ENCODE measurements around the gene EGFL7. TPM values are rescaled to one million over a fixed set of nuclear protein-coding genes. Genes with fewer than 3 reads are reported as not detected.
"Not testable (repeated sequence)": the region's sequence is repeated elsewhere in the genome, so short reads cannot be mapped to it uniquely, and the experiment has no call there.

Gene EGFL7
- total RNA-seq, 1 donor from 2014 or later = 384 TPM

DNA sequence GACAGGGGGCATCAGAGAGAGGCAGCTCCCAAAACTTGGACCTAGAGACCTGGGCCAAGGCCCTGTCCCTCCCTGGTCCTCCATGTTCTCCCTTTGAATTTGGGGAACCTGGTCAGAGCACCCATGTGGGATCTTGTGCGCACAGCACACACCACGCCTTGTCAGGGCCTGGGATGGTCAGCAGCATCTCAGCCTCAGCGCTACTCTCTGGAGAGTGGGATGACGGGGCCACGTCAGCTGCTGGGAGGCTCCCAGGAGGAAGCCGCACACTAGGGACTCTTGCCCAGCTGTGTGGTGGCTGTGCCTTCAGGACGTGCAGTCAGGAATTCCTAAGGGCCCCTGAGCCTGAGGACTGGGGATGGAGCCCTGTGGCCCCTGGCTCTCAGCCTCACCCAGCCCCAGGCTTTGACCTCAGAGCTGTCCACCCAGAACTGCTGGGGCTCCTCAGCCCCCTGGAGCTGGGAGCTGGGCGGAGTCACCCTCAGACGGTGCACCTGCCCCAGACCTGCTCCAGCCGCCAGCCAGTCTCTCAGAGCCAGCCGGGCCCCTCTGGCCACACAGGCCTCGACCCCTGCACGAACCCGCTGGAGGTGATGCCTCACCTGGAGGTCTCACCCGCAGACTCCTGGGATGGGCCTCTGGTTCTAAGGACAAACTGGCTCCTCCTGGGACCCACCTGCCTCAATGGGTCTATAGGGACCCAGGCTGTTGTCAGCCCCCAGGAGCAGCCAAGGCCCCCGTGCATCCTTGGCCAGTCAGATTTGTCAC, 38.3 kb upstream of the EGFL7 start:
- no peak for DNase-seq (ENCODE audit: low read depth in 2 of 2)

DNA sequence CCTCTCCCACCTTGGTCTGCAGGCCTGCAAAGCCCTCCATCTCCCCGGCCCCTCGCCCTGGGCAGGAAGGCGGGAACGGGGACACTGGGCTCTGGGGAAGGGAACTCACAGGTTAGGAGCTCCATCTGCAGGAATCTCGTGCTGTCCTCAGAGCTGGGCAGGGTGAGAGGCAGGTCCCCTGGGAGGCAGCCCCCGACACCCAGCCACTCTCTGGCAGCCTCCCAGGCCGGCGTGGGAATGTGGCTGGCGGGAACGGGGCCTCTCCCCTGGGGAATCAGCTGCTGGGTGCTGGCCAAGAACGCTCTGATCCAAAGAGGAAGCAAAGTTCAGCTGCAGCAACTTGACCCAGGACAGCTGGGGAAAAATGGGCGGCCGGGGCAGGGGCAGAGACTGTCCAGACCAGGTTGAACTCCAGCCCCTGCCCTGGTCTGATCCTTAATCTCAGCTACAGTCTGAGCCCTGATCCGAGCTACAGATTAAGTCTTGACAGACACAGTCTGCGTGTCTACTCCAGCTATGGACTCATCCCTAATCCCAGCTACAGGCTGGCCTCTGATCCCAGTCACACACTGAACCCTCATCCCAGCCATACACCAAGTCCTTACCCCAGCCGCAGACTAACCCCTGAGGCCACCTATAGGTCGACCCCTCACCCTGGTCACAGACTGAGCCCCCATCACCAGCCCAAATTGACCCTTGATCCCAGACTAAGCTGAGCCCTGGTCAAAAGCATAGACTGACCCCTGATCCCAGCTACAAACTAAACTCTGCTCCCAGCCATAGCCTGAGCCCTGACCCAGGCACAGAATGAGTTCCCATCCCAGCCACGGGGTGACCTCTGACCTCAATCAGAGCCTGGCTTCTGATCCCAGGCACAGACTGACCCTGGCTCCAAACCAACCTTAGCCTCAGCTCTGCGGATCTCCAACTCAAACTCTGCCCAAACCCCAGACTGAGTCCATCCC, 37.3 kb upstream of the EGFL7 start:
- DNase-seq (ENCODE audit: low read depth in 2 of 2) = peak; percentile 86 to 89

DNA sequence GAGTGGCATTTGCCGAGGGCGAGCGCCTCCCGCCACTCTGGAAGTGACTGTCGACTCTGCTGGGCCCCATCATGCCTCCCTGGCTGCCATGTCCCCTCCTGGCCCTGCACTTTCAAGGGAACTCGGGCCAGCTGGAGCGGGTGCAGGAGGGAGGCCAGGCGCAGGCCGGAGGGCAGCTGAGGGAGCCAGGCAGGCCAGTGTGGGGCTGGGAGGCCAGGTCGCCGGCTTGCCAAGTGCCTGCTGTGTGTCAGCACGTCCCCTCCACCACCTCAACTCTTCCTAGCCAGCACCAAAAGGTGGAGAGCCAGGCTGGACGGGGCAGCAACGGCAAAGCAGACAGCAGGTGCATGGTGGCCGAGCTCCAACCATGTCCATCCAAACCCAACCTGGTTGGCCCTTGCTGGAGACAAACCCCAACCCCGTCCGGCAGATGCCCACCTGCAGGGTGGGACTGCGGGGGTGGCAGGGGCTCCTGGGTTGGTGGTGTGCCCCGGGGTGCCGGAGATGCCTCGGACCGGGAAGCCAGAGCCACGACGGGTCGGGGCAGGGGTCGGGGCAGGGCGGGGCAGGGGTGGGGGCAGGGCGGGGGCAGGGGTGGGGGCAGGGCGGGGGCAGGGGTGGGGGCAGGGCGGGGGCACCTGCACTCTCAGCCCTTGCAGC, 36.5 kb upstream of the EGFL7 start:
- DNase-seq (ENCODE audit: low read depth in 2 of 2) = no peak

DNA sequence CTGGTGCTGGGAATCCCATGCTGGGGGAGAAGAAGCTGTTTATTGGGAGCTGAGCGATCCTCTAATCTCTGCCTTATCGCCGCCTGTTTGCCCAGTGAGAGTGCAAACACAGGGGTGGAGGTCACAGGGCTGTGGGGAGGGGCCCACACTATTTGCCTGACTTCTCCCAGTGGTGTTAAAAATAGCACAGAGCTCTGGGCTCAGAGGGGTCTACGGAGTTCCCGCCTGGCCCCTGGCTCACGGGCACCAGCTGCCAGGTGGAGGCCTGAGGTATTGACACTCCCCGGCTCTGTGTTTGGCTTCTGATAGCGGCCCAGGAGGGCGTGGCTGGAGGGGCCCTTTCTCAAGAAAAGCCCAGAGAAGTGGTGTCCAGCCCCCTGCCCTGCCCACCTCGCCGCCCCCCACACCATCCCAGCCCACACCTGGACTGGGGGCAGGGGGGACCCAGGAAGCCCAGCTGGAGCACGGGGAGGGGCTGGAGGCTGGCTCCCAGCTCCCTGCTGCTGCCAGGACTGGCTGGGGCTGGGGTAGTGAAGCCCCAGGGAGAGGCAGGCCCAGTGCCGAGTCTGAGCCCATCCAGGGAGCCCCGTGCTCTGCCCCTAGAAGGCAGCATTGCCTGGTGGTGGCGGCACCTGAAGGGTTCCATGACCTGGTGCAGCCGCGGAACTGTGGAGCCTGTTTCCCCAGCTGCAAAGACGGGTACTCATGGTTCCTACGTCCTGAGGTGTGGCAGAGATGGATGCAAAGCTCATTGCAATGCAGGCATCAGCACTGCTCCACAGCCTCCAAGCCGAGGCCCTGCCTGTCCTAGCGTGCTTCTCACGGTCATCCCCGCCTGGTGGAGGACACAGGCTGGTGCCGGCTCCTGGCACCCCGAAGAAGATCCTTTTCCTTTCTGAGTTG, 35.7 kb upstream of the EGFL7 start:
- DNase-seq (ENCODE audit: low read depth in 2 of 2) = no peak

DNA sequence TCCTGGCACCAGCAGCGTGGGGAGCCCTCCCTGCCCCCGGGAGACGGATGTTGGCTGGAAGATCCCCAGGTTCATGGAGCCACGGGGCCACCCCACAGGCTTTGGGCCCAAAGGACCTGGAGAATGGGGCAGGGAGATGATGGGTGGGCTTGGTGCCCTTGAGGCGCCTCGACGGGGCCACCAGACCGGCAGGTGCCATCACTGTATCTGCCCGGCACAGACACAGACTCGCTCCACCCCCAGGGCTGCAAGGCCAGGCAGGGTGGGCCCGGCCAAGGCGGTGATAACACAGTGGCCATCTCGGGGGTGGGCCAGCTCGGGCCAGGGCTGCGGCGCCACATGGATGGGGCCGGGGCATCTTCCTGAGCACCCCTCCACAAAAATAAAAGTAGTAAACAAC, 35.0 kb upstream of the EGFL7 start:
- DNase-seq (ENCODE audit: low read depth in 2 of 2) = no peak

DNA sequence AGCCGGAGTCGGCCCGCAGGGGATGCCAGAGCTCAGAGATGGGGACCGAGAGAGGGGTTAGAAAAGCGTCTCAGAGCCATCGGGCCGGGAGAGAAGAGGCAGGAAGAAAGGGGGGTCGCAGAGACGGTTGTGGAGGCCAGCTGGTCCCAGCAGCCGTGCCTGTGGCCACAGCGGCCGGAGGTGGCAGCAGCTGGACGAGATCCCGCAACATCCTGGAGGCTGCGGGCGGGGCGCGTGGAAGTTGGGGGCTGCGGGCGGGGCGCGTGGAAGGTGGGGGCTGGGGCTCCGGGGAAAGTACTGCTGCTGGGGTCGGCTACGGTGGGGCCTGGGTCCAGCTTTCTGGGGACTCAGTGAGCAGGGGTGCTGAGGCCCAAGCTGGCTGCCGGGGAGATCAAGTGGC, 34.4 kb upstream of the EGFL7 start:
- DNase-seq (ENCODE audit: low read depth in 2 of 2) = no peak

DNA sequence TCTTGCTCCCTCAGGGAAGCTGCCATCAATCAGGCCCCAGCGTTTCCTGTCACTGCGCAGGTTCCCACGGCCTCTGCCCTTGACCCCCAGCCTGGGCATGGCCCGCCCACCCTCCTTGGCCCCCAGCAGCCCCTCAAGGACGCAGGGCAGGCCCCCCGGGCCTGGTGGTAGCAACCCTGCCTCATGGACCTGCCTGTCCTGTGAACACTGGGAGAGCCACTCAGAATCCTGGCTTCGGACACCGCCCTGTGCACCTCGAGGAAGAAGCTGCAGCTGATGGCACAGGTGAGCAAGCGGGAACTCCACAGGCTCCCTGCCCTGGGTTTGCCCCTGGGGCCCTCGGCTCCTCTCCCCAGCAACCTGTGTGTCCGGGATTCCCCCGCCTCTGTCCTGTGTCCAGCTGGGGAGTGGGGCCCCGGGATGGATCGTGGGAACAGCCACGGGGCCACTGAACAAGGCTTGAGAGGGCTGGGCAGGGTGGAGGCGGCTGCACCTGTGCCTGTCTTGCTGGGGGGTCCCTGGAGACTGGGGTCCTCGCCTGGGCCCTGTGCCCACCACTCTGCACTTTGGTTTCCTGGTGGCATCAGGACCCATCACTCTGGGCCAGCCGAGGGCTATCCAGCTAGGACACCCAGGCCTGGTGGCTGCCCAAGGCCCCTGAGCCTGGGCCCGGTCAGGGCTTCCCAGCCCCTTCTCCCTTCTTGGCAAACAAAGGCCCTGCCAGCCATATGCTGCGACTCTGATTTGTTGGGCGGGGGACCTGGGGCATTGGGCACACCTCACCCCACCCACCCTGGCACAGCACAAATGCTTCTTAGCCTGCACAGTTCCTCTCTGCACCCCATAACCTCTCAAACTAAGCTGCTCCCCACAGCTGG, 33.5 kb upstream of the EGFL7 start:
- DNase-seq (ENCODE audit: low read depth in 2 of 2) = no peak

DNA sequence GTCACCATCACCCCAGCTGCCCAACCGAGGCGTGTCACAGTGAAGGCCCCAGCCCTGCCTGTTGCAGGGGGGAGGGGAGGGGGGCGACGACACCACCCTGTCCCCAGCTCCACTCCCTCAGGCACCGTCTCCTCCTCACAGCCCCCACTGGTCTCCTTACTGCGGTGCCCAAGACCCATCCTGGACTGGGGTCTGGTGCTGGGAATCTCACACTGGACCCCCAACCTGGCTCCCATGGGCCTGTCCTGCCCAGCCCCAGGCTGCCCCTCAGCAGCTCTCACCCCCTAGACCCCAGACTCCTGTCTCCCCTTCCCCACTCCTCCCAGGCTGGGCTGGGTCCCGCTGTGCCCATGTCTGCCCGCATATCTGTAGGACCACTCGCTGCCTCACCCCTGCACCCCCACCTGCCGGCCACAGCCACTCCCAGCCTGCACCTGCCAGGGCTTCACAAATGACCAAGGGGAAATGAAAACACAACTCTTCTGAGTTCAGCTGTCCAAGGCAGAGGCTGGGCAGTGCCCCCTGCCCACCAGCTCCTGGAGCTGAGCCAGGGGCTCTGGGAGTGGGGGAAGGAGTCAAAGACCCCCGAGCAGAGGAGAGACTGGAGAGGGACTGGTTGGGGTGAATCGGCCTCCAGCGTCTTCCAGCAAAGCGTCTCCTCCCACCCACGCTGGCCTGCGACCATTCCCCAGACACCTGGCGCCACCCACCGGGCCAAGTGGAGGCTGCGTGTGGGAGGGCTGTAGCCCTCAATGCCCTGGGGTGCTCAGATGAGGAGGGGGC, 32.6 kb upstream of the EGFL7 start:
- peak; percentile 63 to 70 for DNase-seq (ENCODE audit: low read depth in 2 of 2)

DNA sequence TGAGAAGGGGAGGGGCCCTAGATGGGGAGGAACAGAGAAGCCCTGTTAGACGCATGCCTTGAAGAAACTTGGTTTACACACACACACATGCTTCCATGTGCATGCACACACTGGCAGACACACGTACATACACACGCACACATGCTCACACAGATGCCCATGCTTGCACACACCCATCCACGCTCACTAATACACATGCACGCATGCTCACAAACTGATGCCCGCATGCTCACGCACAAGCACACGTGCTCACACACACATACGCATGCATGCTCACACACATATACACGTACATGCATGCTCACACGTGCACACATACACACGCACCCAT, 32.1 kb upstream of the EGFL7 start:
- DNase-seq (ENCODE audit: low read depth in 2 of 2) = no peak

DNA sequence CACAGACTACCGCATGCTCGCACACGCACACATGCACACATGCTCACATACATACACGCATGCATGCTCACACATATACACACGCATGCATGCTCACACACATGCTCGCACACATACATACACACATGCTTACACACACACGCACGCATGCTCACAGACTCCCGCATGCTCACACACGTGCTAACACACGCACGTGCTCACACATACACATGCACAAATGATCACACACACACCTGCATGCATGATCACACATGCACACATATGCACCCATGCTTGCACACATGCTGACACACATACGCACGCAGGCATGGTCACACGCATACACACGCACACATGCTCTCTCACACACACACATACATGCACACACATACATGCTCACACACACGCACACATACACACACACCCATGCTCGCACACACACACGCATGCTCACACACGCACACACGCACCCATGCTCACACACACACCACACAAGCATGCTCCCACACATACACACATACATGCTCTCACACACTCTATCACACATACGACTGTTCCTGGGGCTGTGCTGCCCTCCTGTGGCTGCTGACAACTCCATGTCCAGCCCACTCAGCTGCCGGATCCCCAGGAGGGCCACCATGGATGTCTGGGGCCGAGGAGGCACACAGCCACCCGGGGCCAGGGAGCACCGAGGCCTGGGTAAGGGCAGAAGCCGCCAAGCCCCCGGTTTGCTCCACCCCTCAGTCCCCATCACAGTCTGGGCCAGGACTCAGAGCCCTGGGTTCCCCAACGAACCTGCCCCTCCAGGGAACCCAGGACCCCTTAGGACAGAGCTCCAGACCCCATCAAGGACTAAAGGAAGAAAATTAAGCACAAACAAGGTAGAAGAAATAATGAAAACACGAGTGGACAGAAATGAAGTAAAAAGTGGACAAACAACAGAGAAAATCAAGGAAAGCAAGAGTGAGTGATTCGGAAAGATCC, 31.4 kb upstream of the EGFL7 start:
- peak; percentile 86 to 92 for DNase-seq (ENCODE audit: low read depth in 2 of 2)

DNA sequence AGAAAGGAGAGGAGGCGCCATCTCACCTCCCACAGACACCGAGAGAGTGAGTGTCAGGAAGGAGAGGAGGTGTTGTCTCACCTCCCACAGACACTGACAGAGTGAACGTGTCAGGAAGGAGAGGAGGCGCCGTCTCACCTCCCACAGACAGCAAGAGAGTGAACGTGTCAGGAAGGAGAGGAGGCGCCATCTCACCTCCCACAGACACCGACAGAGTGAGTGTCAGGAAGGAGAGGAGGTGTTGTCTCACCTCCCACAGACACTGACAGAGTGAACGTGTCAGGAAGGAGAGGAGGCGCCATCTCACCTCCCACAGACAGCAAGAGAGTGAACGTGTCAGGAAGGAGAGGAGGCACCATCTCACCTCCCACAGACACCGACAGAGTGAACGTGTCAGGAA, 30.6 kb upstream of the EGFL7 start:
- DNase-seq (ENCODE audit: low read depth in 2 of 2) = not testable (repeated sequence)

DNA sequence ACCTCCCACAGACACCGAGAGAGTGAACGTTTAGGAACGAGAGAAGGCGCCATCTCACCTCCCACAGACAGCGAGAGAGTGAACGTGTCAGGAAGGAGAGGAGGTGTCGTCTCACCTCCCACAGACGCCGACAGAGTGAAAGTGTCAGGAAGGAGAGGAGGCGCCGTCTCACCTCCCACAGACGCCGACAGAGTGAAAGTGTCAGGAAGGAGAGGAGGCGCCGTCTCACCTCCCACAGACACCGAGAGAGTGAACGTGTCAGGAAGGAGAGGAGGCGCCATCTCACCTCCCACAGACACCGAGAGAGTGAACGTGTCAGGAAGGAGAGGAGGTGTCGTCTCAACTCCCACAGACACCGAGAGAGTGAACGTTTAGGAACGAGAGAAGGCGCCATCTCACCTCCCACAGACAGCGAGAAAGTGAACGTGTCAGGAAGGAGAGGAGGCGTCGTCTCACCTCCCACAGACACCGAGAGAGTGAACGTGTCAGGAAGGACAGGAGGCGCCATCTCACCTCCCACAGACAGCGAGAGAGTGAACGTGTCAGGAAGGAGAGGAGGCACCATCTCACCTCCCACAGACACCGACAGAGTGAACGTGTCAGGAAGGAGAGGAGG, 30.1 kb upstream of the EGFL7 start:
- DNase-seq (ENCODE audit: low read depth in 2 of 2) = not testable (repeated sequence)

DNA sequence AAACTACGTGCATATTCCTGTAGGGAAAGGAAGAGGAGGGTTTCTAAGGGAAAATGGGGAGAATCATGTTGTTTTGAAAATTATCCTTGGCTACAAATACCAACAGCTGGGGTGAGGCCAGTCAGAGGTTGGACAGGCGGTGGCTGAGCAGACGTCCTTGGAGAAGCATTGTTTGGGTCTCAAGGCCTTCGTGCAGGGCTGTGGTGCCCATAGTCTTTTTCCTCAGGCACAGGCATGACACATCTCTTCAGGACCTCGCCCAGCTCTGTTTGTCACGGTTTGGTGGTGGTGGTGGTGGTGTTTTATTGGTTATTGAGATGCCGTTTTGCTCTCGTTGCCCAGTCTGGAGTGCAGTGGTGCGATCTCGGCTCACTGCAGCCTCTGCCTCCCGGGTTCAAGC, 27.8 kb upstream of the EGFL7 start:
- no peak for DNase-seq (ENCODE audit: low read depth in 2 of 2)

DNA sequence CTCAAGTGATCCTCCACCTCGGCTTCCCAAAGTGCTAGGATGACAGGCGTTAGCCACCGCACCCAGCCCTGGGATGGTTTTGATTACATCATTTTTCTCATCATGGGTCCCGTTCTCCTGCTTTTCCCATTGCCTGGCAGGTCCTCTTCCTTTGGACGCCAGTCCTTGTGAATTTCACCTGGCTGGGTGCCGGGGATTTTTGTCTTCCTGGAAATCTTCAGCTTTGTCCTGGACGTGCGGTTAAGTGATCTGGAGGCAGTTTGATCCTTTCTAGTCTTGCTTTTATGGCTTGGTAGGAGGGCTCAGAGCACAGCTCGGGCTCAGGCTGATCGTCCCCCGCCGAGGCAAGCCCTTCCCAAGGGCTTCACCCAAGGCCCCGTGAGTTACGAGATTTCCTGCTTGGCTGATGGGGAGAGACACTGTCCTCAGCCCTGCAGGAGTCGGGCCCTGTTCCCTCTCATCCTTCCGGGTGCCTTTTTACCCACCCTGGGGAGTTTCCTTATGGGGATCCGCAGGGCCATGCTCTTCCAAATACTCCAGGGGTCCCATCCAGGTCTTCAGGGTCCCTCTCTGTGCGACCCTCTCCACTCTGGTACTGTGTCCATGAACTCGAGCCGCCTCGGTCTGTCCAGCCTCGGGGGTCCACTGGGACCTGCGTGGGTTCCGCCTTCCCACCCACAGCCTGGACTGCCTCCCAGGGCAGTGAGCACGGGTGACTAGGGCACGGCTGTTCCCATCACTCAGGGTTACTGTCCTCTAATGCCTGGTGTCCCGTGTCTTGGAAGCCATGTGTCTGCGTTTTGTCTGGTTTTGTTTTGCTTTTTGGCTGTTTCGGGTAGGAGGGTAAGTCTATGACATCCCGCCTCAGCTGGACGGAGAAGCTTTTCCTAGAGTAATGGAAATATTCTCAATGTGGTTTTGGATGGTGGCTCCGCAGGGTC, 22.3 kb upstream of the EGFL7 start:
- no peak for DNase-seq (ENCODE audit: low read depth in 2 of 2)

DNA sequence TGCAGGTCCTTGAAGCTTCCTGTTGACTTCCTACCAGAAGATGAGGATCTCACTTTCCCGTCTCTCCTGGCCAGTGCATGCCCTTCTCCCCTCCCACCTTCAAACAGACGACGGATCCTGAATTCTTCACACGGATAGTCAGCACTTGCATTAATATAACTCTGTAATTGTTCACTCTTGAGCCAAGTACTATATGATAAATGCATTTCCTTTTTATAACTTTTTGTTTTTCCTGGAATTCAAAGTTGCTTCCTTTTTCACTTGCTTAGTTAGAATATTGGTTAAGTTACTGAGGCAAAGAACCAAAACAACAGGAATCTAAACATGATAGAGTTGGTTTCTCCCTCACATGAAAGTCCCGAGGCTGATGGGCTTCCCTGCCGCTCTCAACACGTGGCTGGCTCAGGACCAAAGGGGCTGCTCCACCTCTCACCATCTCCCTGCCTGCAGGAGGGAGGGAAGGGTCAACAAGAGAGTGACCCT, 20.2 kb upstream of the EGFL7 start:
- peak; percentile 75 to 96 for DNase-seq (ENCODE audit: low read depth in 2 of 2)

DNA sequence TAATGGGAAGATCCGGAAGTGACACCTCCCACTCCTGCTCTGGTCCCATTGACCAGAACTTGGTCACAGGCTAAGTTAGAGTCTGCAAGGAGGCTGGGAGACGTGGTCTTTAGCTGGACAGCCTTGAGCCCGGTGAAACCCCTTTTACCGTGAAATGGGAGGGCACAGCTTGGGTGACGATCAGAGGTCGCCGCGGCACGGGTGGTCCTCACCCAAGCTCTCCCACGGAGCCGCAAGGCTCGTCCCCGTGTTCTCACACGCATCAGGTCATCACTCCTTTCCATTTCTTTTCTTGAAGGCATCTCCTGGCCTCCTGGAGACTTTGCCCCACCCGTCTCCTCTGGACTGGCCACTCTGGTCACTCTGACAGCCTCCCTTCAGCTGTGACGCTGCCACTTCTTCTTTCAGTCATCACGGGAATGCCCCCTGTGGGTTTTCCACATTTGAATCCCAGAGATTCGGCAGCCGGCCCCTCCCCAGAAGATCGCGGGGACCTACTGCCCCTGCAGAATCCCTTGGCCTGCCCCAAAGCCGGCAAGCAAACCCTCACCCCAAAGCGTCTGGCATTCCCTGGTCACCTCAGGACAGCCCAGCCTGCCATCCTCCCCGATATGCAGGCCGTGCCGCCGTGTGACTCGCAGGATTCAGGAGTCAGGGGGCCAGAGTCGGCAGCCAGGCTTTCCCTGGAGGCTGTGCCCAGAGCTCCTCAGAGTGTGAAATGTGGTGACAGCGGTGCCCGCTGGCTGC, 18.9 kb upstream of the EGFL7 start:
- peak; percentile 52 to 65 for DNase-seq (ENCODE audit: low read depth in 2 of 2)
